Eye (tissue), 1 donor: ENCODE data around the gene MPPED2.

Experiments
- DNase-seq: peaks from one replicate; pipeline ENCODE4 v3.0.0-alpha.2; 2015

MPPED2 gene

DNA sequence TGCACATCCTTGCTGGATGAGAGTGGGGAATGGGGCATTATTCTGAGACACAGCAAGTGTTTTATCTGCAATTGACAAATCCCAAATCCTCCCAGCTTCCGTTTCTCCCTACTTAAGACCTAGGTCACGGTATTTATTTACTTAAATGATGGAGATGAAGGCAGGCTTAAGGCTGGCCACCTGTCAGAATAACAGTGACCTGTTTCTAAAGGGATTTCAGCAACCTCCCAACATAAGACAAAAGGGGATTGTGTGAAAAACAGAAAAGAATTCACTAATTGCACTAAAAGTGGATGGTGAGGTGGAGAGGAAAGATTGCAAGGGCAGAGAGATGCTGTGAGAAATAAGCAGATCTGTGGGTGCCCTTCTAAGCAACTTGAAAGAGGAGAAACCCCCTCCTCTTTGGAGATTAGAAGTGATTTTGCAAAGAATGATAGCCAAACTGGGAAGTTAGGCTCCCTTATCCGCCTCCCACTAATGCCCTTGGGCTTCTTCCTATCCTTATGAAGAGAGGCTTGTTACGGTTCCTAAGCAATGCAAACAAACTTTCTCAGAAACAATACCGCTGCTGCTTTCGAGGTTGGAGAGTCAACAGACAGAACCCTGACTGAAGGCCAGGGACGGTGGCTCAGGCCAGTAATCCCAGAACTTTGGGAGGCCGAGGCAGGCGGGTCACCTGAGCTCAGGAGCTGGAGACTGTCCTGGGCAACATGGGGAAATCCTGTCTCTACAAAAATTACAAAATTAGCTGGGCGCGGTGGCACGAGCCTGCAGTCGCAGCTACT, 179.0 kb downstream of the MPPED2 start:
- DNase-seq = peak; percentile 30

DNA sequence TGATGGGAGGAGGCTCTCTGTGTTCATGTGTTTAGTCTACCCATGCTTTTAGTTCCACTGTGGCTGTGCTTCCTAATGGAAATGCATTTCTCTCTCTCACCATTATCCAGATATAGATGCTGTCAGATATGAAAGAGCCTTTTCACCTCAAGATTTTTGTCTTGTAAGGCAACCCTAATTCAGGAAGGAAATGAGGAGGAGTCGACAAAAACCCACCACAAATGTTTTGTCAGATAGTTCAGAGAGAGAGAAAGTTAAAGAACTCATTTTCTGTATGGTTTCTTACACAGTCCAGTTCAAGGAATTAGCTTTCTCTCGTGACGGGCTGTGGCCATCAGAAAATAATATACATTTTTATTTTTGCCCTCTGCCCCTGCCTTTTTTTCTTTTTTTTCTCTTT, 180.8 kb downstream of the MPPED2 start:
- no peak for DNase-seq

DNA sequence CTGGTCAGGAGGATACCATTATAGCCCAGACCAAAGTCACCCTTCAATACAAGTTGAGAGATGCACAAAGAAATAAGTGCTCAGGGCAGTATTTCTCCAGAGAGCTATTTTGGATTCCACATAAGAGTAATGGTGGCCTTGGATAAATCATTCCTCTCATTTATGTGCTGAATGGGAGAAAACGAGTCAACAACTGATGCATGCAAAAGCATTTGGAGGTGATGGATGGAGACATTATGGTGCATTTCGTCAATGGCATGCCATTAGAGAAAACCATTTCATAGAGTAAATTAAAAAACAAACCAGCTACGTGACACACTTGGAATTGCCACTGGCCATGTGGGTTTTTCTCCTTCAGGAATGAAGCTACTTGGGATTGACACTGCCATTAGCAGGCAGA, 182.0 kb downstream of the MPPED2 start:
- DNase-seq = no peak

DNA sequence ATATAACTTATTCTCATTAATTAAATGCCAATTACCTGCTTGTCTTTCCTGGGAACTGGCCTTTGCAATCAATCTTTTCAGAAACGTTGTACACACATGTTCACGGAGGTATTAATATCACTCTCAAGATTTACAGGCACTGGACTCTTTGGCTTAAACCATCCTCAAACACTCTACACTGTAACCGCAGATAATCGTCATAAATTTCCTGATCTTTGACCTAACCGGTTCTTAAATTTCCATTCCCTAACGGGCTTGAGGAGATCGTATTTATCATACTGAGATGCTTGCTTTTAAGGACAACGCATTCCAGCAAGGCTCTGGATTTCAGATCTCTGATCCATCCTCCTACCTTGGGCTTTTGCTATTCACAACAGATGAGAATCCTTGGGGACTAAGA, 190.4 kb downstream of the MPPED2 start:
- no peak for DNase-seq

DNA sequence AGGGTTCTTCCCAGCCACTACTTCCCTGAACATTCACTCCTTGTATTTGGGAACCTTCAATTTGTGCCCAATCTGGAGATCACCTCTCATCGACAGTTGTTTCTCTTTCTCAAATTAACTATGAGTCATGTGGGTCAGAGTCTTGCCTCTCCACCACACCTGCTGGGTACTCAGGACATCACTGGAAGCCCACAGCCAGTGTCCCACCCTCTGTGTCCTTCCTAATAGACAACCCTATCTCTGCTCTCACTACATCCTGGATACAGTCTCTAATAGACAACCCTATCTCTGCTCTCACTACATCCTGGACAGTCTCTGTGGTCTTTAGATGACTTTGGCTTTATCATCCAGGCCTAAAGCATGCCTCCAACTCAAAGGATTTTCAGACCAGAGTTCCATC, 193.1 kb downstream of the MPPED2 start:
- DNase-seq = no peak

DNA sequence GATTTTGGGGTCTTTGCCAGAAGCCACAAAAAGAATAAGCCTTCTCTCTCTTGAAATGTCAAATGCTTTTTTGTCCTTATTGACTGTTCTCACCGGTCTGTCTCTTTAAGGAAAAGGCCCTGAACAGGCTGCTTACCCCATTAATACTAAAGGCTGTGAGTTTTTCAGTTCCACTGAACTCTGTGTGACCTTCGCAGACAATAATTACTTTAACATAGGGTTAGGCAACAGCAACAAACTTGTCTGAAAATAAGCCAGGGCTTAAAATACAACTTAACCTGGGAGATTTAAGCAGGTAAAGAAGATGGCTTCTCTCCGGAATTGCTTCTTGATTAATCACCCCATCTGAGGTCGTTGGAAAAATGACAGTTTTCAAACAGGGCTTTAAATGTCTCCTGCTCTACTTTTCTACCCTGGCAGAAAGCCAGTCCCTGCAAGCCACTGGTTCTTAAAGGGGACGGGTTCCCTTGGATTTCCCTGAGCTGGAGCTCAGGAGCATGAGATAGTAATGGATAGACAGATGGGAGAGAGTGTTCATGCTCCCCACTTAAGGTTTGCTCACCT, 193.8 kb downstream of the MPPED2 start:
- DNase-seq = peak; percentile 81

GRCh38 chr11:30388957-30389356, 197.2 kb downstream of the MPPED2 start:
- DNase-seq = peak; percentile 61

DNA sequence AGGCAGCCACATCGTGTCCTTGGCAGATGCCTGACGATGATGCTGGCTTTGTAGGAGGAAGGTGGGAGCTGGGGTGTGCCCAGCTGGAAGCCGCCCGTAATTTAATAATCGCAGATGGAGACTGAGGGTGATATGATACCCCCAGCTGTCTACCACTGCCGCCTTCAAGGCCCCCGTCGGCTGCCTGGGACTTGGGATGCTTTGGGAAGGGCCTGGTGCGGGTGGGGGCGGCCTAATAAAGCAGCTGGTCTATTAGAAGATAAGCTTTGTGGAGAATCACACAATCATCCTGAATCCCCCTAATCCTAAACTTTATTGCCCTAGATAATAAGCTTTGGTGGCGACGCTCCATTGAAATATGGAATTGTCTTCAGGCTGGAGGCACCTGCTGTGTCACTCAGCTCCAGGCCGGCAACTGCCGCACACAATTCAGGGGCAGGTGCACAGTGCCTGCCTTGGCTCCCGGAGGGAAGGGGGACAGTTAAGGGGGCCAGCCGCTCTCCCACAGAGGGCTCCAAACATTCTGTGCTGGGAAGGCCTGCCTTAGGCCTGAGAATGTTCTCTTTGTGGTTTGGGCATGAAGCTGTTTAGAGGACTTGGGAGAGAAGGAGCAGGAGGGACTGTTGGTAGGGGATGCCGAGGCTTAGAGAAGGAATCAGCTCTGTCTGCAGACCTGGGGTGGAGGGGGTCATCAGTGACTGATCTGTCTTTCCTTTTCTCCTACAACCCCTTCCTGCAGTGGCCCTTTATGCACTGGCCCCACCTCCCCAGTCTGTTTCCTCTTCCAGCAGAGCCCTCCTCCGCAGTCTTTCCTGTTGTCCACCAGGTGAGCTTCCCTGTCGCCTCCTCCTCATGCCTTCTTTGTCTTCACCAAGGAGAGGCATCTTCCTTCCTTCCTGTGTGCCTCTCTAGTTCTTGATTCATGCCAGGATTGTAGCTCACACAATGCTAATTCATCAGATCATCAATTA, 198.0 kb downstream of the MPPED2 start:
- DNase-seq = peak; percentile 79

DNA sequence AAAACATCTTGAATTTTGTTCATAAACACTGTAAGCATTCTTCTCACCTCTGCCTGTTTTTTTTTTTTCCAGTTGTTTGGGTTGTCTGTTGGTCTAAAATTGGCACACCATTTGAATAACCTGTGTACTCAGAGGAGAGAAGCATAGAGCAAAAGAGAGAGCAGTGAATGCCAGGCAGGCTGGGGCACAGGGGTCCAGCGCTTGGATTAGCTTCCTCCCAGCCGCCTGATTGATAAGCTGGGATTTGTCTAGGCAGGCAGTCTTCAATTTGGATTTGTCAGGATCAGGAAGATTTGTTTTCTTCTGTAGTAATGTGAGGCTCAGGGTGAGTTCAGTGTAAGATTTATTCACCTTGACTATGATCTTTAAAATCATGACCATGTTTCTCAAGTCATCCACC, 204.3 kb downstream of the MPPED2 start:
- no peak for DNase-seq

- no peak for DNase-seq
These were observed 205.3 kb downstream of the MPPED2 start for GRCh38 chr11:30380846-30381245.

DNA sequence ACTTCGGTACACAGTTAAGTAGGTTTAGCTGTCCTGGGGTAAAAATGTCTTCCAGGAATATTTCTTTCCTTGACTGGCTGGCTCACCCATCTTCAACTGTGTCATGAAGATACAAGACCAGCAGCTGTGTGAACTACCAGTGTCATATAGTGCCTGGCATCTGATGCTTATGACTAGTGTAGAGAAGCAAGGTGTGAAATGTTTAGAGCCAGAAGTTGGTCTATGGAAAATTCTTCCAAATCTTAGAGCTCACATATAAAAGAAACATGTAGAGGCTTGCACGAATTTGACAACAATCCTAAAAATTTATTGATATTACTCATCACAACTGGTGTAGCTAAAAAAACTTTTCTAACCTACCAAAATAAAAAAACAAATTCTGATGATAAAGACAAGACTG, 208.8 kb downstream of the MPPED2 start:
- DNase-seq = no peak

DNA sequence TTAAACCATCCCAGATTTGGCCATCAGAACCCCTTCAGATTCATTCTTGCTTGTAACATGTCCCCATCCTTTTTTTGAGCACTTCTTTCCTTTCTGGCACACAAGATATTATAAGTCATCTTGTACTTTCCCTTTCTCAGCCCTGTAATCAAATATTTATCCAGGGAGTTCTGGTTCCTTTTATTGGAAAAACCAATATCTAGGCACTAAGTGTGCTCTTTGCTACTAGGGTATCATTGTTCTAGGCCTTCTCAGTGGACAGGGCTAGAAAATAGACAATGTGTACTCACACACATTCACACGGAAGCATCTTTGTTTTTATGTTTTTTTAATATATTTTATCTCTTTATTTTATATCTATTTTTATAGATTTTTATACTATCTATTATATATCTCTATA, 216.0 kb downstream of the MPPED2 start:
- no peak for DNase-seq

GRCh38 chr11:30368394-30368793, 217.8 kb downstream of the MPPED2 start:
- no peak for DNase-seq

GRCh38 chr11:30365793-30366517, 220.2 kb downstream of the MPPED2 start:
- DNase-seq = peak; percentile 22

DNA sequence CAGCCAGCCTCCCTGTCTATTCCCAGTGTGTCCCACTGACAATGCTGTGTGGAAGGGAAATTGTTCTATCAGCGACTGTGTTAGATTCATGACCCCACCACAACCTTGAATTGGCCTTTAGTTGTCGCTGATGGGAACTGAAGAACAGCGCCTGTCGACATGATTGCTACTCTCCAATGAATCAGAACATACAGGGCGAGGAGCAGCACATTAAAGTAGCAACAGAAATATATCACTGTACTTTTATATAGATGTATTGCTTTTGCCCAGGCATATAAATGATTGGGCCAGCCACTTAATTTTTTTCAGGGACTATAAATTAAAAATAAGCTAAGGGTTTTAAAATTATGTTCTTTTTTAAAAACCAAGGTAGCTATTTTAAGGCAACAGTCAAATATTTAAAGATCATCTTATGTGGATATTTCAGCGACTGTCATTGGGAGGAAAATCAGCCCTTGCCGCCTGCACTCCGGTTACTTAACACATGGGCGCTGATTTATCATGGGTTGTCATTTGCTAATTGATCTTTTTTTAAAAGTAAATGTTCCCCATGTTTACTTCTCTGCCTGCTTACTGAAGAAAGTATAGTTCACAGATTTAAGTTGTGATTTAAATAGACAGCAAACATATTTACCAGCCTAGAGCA, 221.2 kb downstream of the MPPED2 start:
- no peak for DNase-seq

DNA sequence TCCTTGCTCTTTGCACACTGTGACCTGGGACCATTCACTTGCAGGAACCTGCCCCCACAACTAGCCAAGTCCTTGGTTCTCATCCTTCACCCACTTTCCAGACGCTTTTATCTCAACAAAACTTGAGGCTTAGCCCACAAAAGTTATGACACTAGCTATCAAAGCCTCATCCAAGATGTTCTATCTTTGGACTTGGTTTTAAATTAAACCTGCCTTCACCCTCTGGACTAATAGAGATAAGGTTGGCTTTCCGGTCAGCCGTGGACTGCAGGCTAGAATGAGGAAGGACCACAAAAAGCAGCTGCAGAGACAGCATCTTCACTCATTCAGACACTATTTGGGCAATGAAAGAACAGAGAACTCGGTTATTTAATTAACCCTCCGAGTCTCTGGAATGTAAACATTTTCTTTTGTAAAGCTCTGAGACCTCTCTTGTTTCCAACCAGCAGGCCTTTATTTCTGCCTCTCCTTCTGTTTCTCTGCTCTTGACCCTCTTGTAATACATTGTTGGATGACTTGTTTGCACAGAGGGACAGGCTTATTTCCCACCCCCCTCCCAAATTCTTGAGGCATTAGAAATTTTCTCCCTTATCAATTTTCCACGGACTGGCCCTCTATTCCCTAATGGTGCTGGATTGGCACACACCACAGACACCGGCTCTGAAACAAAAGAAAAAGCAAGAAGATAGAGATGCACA, 221.9 kb downstream of the MPPED2 start:
- DNase-seq = peak; percentile 62

- no peak for DNase-seq
These were observed 225.4 kb downstream of the MPPED2 start for GRCh38 chr11:30360741-30361140.
